ENCODE measurements around the gene KAZN. TPM values are rescaled to one million over a fixed set of nuclear protein-coding genes. Genes with fewer than 3 reads are reported as not detected.

Gene KAZN
- polyA plus RNA-seq, 1 experiment = 5.5 TPM

- H3K36me3 ChIP-seq (ENCODE audit: control insufficient read depth, insufficient read depth, low read length) = no peaks in the 10 kb centered on the region
- ChIA-PET POLR2A (no interaction called here), CTCF (no interaction called here)
- H3K4me3 ChIP-seq (ENCODE audit: low read depth, low read length) = no peak overlapping the region
- no peaks in the 10 kb centered on the region for H3K27me3 ChIP-seq (ENCODE audit: control insufficient read depth, insufficient read depth, low read length)
- no peak for TF ChIP-seq CTCF (IDR thresholded peaks at IDR 0.05; ENCODE audit: insufficient read depth, low read depth, low read length)
- DNase-seq (ENCODE audit: low read depth) = no peak
Measured at GRCh38 chr1:14625996-14626395, 27.5 kb downstream of the KAZN start.

GRCh38 chr1:14626869-14627607 lies 28.6 kb downstream of the KAZN start:
- ChIA-PET POLR2A (no interaction called here), CTCF (no interaction called here)
- no peak for TF ChIP-seq CTCF (IDR thresholded peaks at IDR 0.05; ENCODE audit: insufficient read depth, low read depth, low read length)
- DNase-seq (ENCODE audit: low read depth) = no peak
- Histone ChIP-seq H3K36me3 (ENCODE audit: control insufficient read depth, insufficient read depth, low read length) (no peaks in the 10 kb centered on the region), H3K27me3 (ENCODE audit: control insufficient read depth, insufficient read depth, low read length) (no peaks in the 10 kb centered on the region), H3K4me3 (ENCODE audit: low read depth, low read length) (no peak overlapping the region)

- TF ChIP-seq CTCF (IDR thresholded peaks at IDR 0.05; ENCODE audit: insufficient read depth, low read depth, low read length) = no peak
- POLR2A ChIA-PET = no interaction called here
- no peaks in the 10 kb centered on the region for H3K27me3 ChIP-seq (ENCODE audit: control insufficient read depth, insufficient read depth, low read length)
- no peaks in the 10 kb centered on the region for H3K36me3 ChIP-seq (ENCODE audit: control insufficient read depth, insufficient read depth, low read length)
- DNase-seq (ENCODE audit: low read depth) = no peak
- CTCF ChIA-PET = no interaction called here
- no peak overlapping the region for H3K4me3 ChIP-seq (ENCODE audit: low read depth, low read length)
Measured at GRCh38 chr1:14627608-14628489, 29.4 kb downstream of the KAZN start.

- no peak for TF ChIP-seq CTCF (IDR thresholded peaks at IDR 0.05; ENCODE audit: insufficient read depth, low read depth, low read length)
- DNase-seq (ENCODE audit: low read depth) = no peak
- Histone ChIP-seq H3K4me3 (ENCODE audit: low read depth, low read length) (no peak overlapping the region), H3K27me3 (ENCODE audit: control insufficient read depth, insufficient read depth, low read length) (no peaks in the 10 kb centered on the region), H3K36me3 (ENCODE audit: control insufficient read depth, insufficient read depth, low read length) (no peaks in the 10 kb centered on the region)
- CTCF ChIA-PET = no interaction called here
- POLR2A ChIA-PET = no interaction called here
Measured at GRCh38 chr1:14629363-14630014, 31.0 kb downstream of the KAZN start.

GRCh38 chr1:14630986-14631385 lies 32.5 kb downstream of the KAZN start:
- no peaks in the 10 kb centered on the region for H3K36me3 ChIP-seq (ENCODE audit: control insufficient read depth, insufficient read depth, low read length)
- H3K4me3 ChIP-seq (ENCODE audit: low read depth, low read length) = no peak overlapping the region
- DNase-seq (ENCODE audit: low read depth) = no peak
- ChIA-PET CTCF (no interaction called here), POLR2A (no interaction called here)
- no peak for TF ChIP-seq CTCF (IDR thresholded peaks at IDR 0.05; ENCODE audit: insufficient read depth, low read depth, low read length)
- no peaks in the 10 kb centered on the region for H3K27me3 ChIP-seq (ENCODE audit: control insufficient read depth, insufficient read depth, low read length)

All from BJ (cell line).